K562 (cell line): ENCODE data around the gene GLRX5. TPM values are rescaled to one million over a fixed set of nuclear protein-coding genes. Genes with fewer than 3 reads are reported as not detected.

Experiments
- ATAC-seq: fragments of 200-7000 bp; cut with Tn5 transposase; 3 replicates; pipeline ENCODE4 v1.9.1; 2020; ENCODE audit warnings: moderate library complexity
- BruUV-seq: library from RNA; stranded (reverse); fragments of 400-500 nt; replicated peaks from 2 replicates; lab custom pipeline; 2021; lab: Mats Ljungman, UMichigan
- CTCF ChIA-PET: fragments of 300-600 bp; formaldehyde crosslinking; extraction: SDS; loops from one replicate; lab custom pipeline; 2021; ENCODE audit warnings: low intra/inter-chr PET ratio; lab: Yijun Ruan, JAX
- POLR2A ChIA-PET: fragments of 300-600, 350-650 bp; sonication (Branson Sonifier 250); formaldehyde crosslinking; extraction: SDS; loops from one replicate; lab custom pipeline; 2021; ENCODE audit warnings: antibody characterized with exemption, inconsistent platforms; lab: Yijun Ruan, JAX
- DNase-seq, 4 experiments: peaks; one replicate each; pipeline versions ENCODE4 v3.0.0 to v3.0.0-alpha.2; 2011 to 2018; ENCODE audit warnings: low spot score in 3 of 4, mixed read lengths in 3 of 4; ENCODE audit errors: extremely low read depth in 1 of 4
- FAIRE-seq: peaks from 2 replicates; lab custom pipeline; 2011; peaks lifted over from hg19 to GRCh38; lab: Jason Lieb, UNC
- H2AFZ ChIP-seq: 2 replicates; pipeline ENCODE4 v1.6.0; 2011; ENCODE audit warnings: low read depth, low read length, control low read depth, inconsistent platforms
- H3K27ac ChIP-seq: fragments of 200-600 bp; 3 replicates; pipeline ENCODE4 v1.8.0; 2011; ENCODE audit warnings: low read depth, mild to moderate bottlenecking, control low read depth, inconsistent platforms, low read length, moderate library complexity, mixed read lengths; ENCODE audit errors: extremely low read depth
- H3K27me3 ChIP-seq, 2 experiments: fragments of 300-600 bp in 1 of 2; 2 replicates in 1 of 2; 3 replicates in 1 of 2; pipeline versions ENCODE4 v1.6.0 to v1.8.0; 2011; ENCODE audit warnings: inconsistent platforms in 2 of 2, low read length in 2 of 2, mild to moderate bottlenecking in 1 of 2, mixed read lengths in 1 of 2, moderate library complexity in 1 of 2; ENCODE audit not compliant: control insufficient read depth in 2 of 2, insufficient read depth in 2 of 2
- H3K36me3 ChIP-seq: fragments of 300-600 bp; 3 replicates; pipeline ENCODE4 v1.8.0; 2011; ENCODE audit warnings: mild to moderate bottlenecking, low read length, inconsistent platforms; ENCODE audit not compliant: control insufficient read depth, insufficient read depth
- H3K4me1 ChIP-seq, 2 experiments: fragments of 200-600 bp in 1 of 2; replicated peaks in 1 of 2; 2 replicates in 1 of 2; 3 replicates in 1 of 2; pipeline versions ENCODE4 v1.5.1 to v1.8.0; 2011; ENCODE audit warnings: inconsistent platforms in 2 of 2, low read length in 2 of 2, mild to moderate bottlenecking in 1 of 2, mixed read lengths in 1 of 2, moderate library complexity in 1 of 2; ENCODE audit not compliant: control insufficient read depth in 2 of 2, insufficient read depth in 2 of 2
- H3K4me2 ChIP-seq: 2 replicates; pipeline ENCODE4 v1.6.1; 2011; ENCODE audit warnings: low read length, control low read depth, inconsistent platforms, mixed read lengths; ENCODE audit not compliant: insufficient read depth
- H3K4me3 ChIP-seq: fragments of 200-600 bp; sonication (generic), shearing (Covaris generic); 2 replicates; pipeline ENCODE4 v1.5.1; 2016; ENCODE audit warnings: control low read depth, inconsistent platforms
- H3K79me2 ChIP-seq: fragments of 200-600 bp; 3 replicates; pipeline ENCODE4 v1.8.0; 2011; ENCODE audit warnings: low read length, inconsistent platforms; ENCODE audit not compliant: control insufficient read depth, insufficient read depth
- H3K9ac ChIP-seq, 2 experiments: 2 replicates each; pipeline versions ENCODE4 v1.6.0 to v1.6.1; 2011; ENCODE audit warnings: low read depth in 2 of 2, low read length in 2 of 2, control low read depth in 1 of 2, inconsistent platforms in 1 of 2, mild to moderate bottlenecking in 1 of 2, mixed read lengths in 1 of 2; ENCODE audit not compliant: insufficient read depth in 1 of 2
- H3K9me1 ChIP-seq: one replicate; pipeline ENCODE4 v1.6.0; 2011; ENCODE audit warnings: inconsistent platforms, mild to moderate bottlenecking, low read length, moderate library complexity; ENCODE audit not compliant: control insufficient read depth, insufficient read depth
- H3K9me3 ChIP-seq: replicated peaks from 2 replicates; pipeline ENCODE4 v1.5.1; 2011; ENCODE audit warnings: low read depth, low read length, inconsistent platforms; ENCODE audit not compliant: control insufficient read depth, insufficient read depth
- H4K20me1 ChIP-seq: replicated peaks from 2 replicates; pipeline ENCODE4 v1.6.1; 2011; ENCODE audit warnings: low read length, inconsistent platforms, mixed read lengths; ENCODE audit not compliant: control insufficient read depth, insufficient read depth
- HINFP ChIP-seq: fragments of 450-650 bp; conservative IDR thresholded peaks from 2 replicates; pipeline ENCODE4 v1.6.1; 2016; ENCODE audit warnings: missing genetic modification characterization, low read depth, mild to moderate bottlenecking, control low read depth, missing compliant biosample characterization
- ILK ChIP-seq: fragments of 450-650 bp; IDR thresholded peaks from 2 replicates; pipeline ENCODE4 v1.6.1; 2016; ENCODE audit warnings: missing genetic modification characterization, low read depth, mild to moderate bottlenecking, missing compliant biosample characterization, moderate library complexity, borderline replicate concordance
- MTA3 ChIP-seq: fragments of 450-650 bp; formaldehyde crosslinking; IDR thresholded peaks from 2 replicates; pipeline ENCODE4 v1.6.1; 2017; ENCODE audit warnings: mild to moderate bottlenecking, borderline replicate concordance
- NR2C1 ChIP-seq, 2 experiments: fragments of 450-650 bp; IDR thresholded peaks; 2 replicates each; pipeline ENCODE4 v1.6.1; 2017; ENCODE audit warnings: mild to moderate bottlenecking in 2 of 2, antibody characterized with exemption in 1 of 2, inconsistent platforms in 1 of 2, missing compliant biosample characterization in 1 of 2, missing genetic modification characterization in 1 of 2
- RAD21 ChIP-seq, 2 experiments: fragments of 250-450 bp in 1 of 2; fragments of 450-650 bp in 1 of 2; sonication (Bioruptor Pico) in 1 of 2; formaldehyde crosslinking in 1 of 2; IDR thresholded peaks in 1 of 2; conservative IDR thresholded peaks in 1 of 2; 2 replicates each; pipeline versions ENCODE4 v1.4.0 to v1.8.0; 2020 to 2022; ENCODE audit warnings: mild to moderate bottlenecking in 2 of 2, moderate library complexity in 1 of 2
- SMARCA5 ChIP-seq: fragments of 450-650 bp; IDR thresholded peaks from 2 replicates; pipeline ENCODE4 v1.6.1; 2016
- TEAD1 ChIP-seq, 2 experiments: fragments of 450-650 bp in 1 of 2; sonication (generic) in 1 of 2; formaldehyde crosslinking; IDR thresholded peaks; 2 replicates each; pipeline versions ENCODE4 v1.4.0 to v1.8.0; 2020 to 2022; ENCODE audit warnings: mild to moderate bottlenecking in 2 of 2, missing genetic modification reagents in 1 of 2
- TGIF2 ChIP-seq: sonication (generic); formaldehyde crosslinking; IDR thresholded peaks from 2 replicates; pipeline ENCODE4 v1.8.1; 2022; ENCODE audit warnings: mild to moderate bottlenecking, missing genetic modification reagents, moderate library complexity
- ZNF184 ChIP-seq: sonication (generic); formaldehyde crosslinking; IDR thresholded peaks from 2 replicates; pipeline ENCODE4 v1.5.0; 2020; ENCODE audit warnings: missing genetic modification reagents
- ZNF436 ChIP-seq: fragments of 250-450, 450-650 bp; sonication (Bioruptor Pico); formaldehyde crosslinking; IDR thresholded peaks from 2 replicates; pipeline ENCODE4 v1.7.0; 2020; ENCODE audit warnings: mild to moderate bottlenecking
- ZNF561 ChIP-seq: fragments of 450-650 bp; formaldehyde crosslinking; conservative IDR thresholded peaks from 2 replicates; pipeline ENCODE4 v1.4.0; 2020; ENCODE audit warnings: mild to moderate bottlenecking, moderate library complexity
- ZNF717 ChIP-seq: fragments of 250-450 bp; sonication (Bioruptor Pico); IDR thresholded peaks from 2 replicates; pipeline ENCODE4 v1.5.0; 2021
- WGBS: fragments of 100-300 bp; shearing (Covaris generic); methylation state at CpG from one replicate; pipeline ENCODE4 v1.1.6; 2016; ENCODE audit warnings: low coverage, mixed read lengths; ENCODE audit not compliant: insufficient coverage; ENCODE audit errors: missing lambda C conversion rate; 5-methylcytosine and 5-hydroxymethylcytosine counted together
- in situ Hi-C: fragments of 300-500 bp; cut with MboI; formaldehyde crosslinking; loops from 4 replicates; pipeline ENCODE4 v1.15.0; 2018; ENCODE audit warnings: inconsistent platforms, mixed read lengths
- intact Hi-C: fragments of 100-400 bp; cut with micrococcal nuclease; formaldehyde crosslinking; loops from 2 replicates; pipeline ENCODE4 v1.14.2; 2022
- polyA plus RNA-seq, 8 experiments: library from polyadenylated mRNA; depleted of rRNA in 4 of 8; stranded (reverse) in 5 of 8; unstranded in 3 of 8; fragments of >200 nt; fragmentation: Nextera tagmentation in 2 of 8; fragmentation: Illumina TruSeq in 1 of 8; extraction: Ambion mirVana in 2 of 8; extraction: Trizol in 1 of 8; gene quantifications; 2 replicates each; pipeline versions ENCODE4 v1.2.1 to v1.2.3, GENCODE V29; 2011 to 2014; ENCODE audit warnings: inconsistent platforms in 1 of 8, missing spikeins in 1 of 8
- total RNA-seq, 7 experiments: library from RNA; depleted of rRNA in 6 of 7; stranded (reverse); fragments of >200 nt in 6 of 7; fragmentation: Illumina TruSeq in 2 of 7; extraction: Trizol in 2 of 7; gene quantifications; 2 replicates each; pipeline versions ENCODE4 v1.2.1 to v1.2.3, GENCODE V29; 2011 to 2021; ENCODE audit warnings: low replicate concordance in 1 of 7
- TF ChIP-seq, protein P1 (sequence below): sonication (generic); formaldehyde crosslinking; IDR thresholded peaks from 2 replicates; pipeline ENCODE4 v1.8.0; 2023; ENCODE audit warnings: mild to moderate bottlenecking, missing genetic modification reagents

Gene GLRX5
- total and polyA plus RNA-seq, 9 of the 15 experiments (the other 6 are each of a cell fraction or from before 2014, with no cell fraction given): 16.7 to 96.8 (median 66.8) TPM

- no peaks in the 10 kb centered on the region for H3K9me3 ChIP-seq
- ATAC-seq: no peak
- intact Hi-C loops: no loop called here
- H3K9ac ChIP-seq: no peak overlapping the region
- CTCF ChIA-PET: no interaction called here
- H4K20me1 ChIP-seq: no peaks in the 10 kb centered on the region
- no peak overlapping the region for H2AFZ ChIP-seq
- H3K27me3 ChIP-seq: no peaks in the 10 kb centered on the region
- no peak for DNase-seq
- no peak overlapping the region for H3K27ac ChIP-seq
- TF ChIP-seq ZNF184 (CRISPR knock-in tag): no peak
- no peak for TF ChIP-seq ZNF561 (CRISPR knock-in tag)
- TF ChIP-seq, protein P1, sequence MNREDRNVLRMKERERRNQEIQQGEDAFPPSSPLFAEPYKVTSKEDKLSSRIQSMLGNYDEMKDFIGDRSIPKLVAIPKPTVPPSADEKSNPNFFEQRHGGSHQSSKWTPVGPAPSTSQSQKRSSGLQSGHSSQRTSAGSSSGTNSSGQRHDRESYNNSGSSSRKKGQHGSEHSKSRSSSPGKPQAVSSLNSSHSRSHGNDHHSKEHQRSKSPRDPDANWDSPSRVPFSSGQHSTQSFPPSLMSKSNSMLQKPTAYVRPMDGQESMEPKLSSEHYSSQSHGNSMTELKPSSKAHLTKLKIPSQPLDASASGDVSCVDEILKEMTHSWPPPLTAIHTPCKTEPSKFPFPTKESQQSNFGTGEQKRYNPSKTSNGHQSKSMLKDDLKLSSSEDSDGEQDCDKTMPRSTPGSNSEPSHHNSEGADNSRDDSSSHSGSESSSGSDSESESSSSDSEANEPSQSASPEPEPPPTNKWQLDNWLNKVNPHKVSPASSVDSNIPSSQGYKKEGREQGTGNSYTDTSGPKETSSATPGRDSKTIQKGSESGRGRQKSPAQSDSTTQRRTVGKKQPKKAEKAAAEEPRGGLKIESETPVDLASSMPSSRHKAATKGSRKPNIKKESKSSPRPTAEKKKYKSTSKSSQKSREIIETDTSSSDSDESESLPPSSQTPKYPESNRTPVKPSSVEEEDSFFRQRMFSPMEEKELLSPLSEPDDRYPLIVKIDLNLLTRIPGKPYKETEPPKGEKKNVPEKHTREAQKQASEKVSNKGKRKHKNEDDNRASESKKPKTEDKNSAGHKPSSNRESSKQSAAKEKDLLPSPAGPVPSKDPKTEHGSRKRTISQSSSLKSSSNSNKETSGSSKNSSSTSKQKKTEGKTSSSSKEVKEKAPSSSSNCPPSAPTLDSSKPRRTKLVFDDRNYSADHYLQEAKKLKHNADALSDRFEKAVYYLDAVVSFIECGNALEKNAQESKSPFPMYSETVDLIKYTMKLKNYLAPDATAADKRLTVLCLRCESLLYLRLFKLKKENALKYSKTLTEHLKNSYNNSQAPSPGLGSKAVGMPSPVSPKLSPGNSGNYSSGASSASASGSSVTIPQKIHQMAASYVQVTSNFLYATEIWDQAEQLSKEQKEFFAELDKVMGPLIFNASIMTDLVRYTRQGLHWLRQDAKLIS (CRISPR knock-in tag): no peak
- no peak for TF ChIP-seq TGIF2 (CRISPR knock-in tag)
- no peak for TF ChIP-seq SMARCA5
- no peak for TF ChIP-seq ILK (tag)
- TF ChIP-seq NR2C1 (IDR thresholded peaks at IDR 0.05): no peak
- no peak for TF ChIP-seq NR2C1 (tag; IDR thresholded peaks at IDR 0.05)
- no peak for TF ChIP-seq ZNF436
- TF ChIP-seq MTA3: no peak
- no peak for TF ChIP-seq HINFP
- no peak for TF ChIP-seq TEAD1 (CRISPR knock-in tag; IDR thresholded peaks at IDR 0.05)
- no peak for TF ChIP-seq RAD21 (CRISPR knock-in tag; conservative IDR thresholded peaks at IDR 0.05 in 1 of 2, IDR thresholded peaks at IDR 0.05 in 1 of 2)
- no peak for TF ChIP-seq ZNF717 (CRISPR knock-in tag)
- TF ChIP-seq, all 486 proteins: peak for 0
- H3K4me3 ChIP-seq: no peak overlapping the region
- H3K9me1 ChIP-seq: no peaks in the 10 kb centered on the region
- in situ Hi-C loops: no loop called here
- peaks cover 3 to 54% of the 10 kb centered on the region in 2 experiments for H3K4me1 ChIP-seq
- POLR2A ChIA-PET: interaction anchor here (0.5 to 2.2 kb wide), 4 partner anchors 9 to 106 kb away, joined by 3 to 8 read pairs (median 3); no protein-coding TSS in a partner anchor
- H3K79me2 ChIP-seq: no peaks in the 10 kb centered on the region
- WGBS: 69% methylated on average over 10 of the region's 11 CpGs
- H3K36me3 ChIP-seq: no peaks in the 10 kb centered on the region
- no peak overlapping the region for H3K4me2 ChIP-seq
- no peak for FAIRE-seq
- no TSS peak for BruUV-seq
These were observed 12.7 kb upstream of the GLRX5 start for GRCh38 chr14:95522116-95522515.
